ENCODE results near the gene GTF2IRD2.
"Not testable (repeated sequence)": the region's sequence is repeated elsewhere in the genome, so short reads cannot be mapped to it uniquely, and the experiment has no call there.

DNA sequence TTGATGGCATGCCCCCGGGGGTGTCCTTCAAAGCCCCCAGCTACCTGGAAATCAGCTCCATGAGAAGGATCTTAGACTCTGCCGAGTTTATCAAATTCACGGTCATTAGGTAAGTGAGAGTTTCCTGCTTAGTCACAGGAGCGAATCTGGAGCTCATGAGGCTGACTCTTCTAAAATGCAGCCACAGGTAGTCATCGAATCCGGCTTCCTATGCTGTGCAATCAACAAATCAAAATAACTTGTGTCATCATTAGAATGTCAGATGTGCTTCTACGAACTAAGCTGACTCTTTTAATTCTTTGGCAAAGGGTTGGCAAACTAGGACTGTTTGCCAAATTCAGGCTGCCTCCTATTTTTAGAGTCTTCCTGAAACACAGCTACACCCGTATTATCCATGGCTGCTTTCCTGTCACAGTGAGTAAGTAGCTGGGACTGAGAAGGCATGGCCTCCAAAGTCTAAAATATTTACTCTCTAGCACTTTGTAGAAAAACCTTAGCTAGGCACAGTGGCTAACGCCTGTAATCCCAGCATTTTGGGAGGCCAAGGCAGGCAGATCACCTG lies 97.4 kb downstream of the GTF2IRD2 start:
- TF ChIP-seq KLF9 (tag by site-specific recombination; IDR thresholded peaks at IDR 0.05; ENCODE audit: low read depth); ZNF830 (tag by site-specific recombination; IDR thresholded peaks at IDR 0.05; ENCODE audit: low read depth); CTCF (tag by site-specific recombination; IDR thresholded peaks at IDR 0.05); ZNF175 (tag by site-specific recombination; IDR thresholded peaks at IDR 0.05); ZNF292 (tag by site-specific recombination; IDR thresholded peaks at IDR 0.05; ENCODE audit: borderline replicate concordance, low read depth); PATZ1 (tag by site-specific recombination; IDR thresholded peaks at IDR 0.05); ZNF843 (tag by site-specific recombination; IDR thresholded peaks at IDR 0.05): not testable (repeated sequence)
- TF ChIP-seq, protein P1, sequence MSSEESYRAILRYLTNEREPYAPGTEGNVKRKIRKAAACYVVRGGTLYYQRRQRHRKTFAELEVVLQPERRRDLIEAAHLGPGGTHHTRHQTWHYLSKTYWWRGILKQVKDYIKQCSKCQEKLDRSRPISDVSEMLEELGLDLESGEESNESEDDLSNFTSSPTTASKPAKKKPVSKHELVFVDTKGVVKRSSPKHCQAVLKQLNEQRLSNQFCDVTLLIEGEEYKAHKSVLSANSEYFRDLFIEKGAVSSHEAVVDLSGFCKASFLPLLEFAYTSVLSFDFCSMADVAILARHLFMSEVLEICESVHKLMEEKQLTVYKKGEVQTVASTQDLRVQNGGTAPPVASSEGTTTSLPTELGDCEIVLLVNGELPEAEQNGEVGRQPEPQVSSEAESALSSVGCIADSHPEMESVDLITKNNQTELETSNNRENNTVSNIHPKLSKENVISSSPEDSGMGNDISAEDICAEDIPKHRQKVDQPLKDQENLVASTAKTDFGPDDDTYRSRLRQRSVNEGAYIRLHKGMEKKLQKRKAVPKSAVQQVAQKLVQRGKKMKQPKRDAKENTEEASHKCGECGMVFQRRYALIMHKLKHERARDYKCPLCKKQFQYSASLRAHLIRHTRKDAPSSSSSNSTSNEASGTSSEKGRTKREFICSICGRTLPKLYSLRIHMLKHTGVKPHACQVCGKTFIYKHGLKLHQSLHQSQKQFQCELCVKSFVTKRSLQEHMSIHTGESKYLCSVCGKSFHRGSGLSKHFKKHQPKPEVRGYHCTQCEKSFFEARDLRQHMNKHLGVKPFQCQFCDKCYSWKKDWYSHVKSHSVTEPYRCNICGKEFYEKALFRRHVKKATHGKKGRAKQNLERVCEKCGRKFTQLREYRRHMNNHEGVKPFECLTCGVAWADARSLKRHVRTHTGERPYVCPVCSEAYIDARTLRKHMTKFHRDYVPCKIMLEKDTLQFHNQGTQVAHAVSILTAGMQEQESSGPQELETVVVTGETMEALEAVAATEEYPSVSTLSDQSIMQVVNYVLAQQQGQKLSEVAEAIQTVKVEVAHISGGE (tag by site-specific recombination; conservative IDR thresholded peaks at IDR 0.05; ENCODE audit: low read depth) = not testable (repeated sequence)
- TF ChIP-seq, protein P2, sequence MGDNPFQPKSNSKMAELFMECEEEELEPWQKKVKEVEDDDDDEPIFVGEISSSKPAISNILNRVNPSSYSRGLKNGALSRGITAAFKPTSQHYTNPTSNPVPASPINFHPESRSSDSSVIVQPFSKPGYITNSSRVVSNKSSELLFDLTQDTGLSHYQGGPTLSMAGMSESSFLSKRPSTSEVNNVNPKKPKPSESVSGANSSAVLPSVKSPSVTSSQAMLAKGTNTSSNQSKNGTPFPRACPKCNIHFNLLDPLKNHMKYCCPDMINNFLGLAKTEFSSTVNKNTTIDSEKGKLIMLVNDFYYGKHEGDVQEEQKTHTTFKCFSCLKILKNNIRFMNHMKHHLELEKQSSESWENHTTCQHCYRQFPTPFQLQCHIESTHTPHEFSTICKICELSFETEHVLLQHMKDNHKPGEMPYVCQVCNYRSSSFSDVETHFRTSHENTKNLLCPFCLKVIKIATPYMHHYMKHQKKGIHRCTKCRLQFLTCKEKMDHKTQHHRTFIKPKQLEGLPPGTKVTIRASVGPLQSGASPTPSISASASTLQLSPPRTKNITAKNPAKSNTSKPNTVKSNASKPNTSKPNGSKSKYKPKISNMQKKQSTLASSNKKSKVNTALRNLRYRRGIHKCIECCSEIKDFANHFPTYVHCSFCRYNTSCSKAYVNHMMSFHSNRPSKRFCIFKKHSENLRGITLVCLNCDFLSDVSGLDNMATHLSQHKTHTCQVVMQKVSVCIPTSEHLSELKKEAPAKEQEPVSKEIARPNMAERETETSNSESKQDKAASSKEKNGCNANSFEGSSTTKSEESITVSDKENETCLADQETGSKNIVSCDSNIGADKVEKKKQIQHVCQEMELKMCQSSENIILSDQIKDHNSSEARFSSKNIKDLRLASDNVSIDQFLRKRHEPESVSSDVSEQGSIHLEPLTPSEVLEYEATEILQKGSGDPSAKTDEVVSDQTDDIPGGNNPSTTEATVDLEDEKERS (tag by site-specific recombination; IDR thresholded peaks at IDR 0.05) = not testable (repeated sequence)
